HCT116 (cell line): Measurements from ENCODE around the gene COA7. TPM values are rescaled to one million over a fixed set of nuclear protein-coding genes. Genes with fewer than 3 reads are reported as not detected.

Experiments used
- ATAC-seq: fragments of 200-7000 bp; cut with Tn5 transposase; 2 replicates; pipeline ENCODE4 v1.9.1; 2020; ENCODE audit warnings: mild to moderate bottlenecking, moderate library complexity
- BruUV-seq: library from RNA; stranded (reverse); fragments of 400-500 nt; replicated peaks from 2 replicates; lab custom pipeline; 2021; lab: Mats Ljungman, UMichigan
- CTCF ChIA-PET: fragments of 300-600 bp; sonication (Branson Sonifier 250); formaldehyde crosslinking; loops from one replicate; lab custom pipeline; 2021; ENCODE audit warnings: antibody characterized with exemption; lab: Charles Lee
- POLR2A ChIA-PET: fragments of 300-600, 350-600 bp; sonication (Branson Sonifier 250); formaldehyde crosslinking; loops from one replicate; lab custom pipeline; 2021; ENCODE audit warnings: antibody characterized with exemption; lab: Charles Lee
- RAD21 ChIA-PET, 2 experiments: fragments of 300-600 bp; sonication (Branson Sonifier 250); formaldehyde crosslinking; loops; one replicate each; lab custom pipeline; 2023; ENCODE audit warnings: low total read pairs in 2 of 2; ENCODE audit not compliant: uncharacterized antibody in 2 of 2, unreplicated experiment in 2 of 2, low non-redundant PET in 1 of 2; lab: Charles Lee
- DNase-seq: peaks from one replicate; pipeline ENCODE4 v3.0.0-alpha.2; 2010; ENCODE audit warnings: low read depth, low spot score
- H2AFZ ChIP-seq: fragments of 200-600 bp; shearing (Covaris generic), sonication (generic); 2 replicates; pipeline ENCODE4 v1.6.1; 2017; ENCODE audit warnings: low read depth, mixed run types, mixed read lengths, antibody characterized with exemption, low read length; ENCODE audit not compliant: poor library complexity, severe bottlenecking
- H3K27ac ChIP-seq: 2 replicates; pipeline ENCODE4 v1.5.1; 2012; ENCODE audit warnings: low read depth, low read length
- H3K27me3 ChIP-seq: fragments of 200-600 bp; sonication (generic); 2 replicates; pipeline ENCODE4 v1.6.1; 2016; ENCODE audit warnings: mixed run types, low read length, mixed read lengths; ENCODE audit not compliant: insufficient read depth
- H3K36me3 ChIP-seq, 2 experiments: fragments of 200-500 bp in 1 of 2; fragments of 200-600 bp in 1 of 2; sonication (Bioruptor generic) in 1 of 2; sonication (generic) in 1 of 2; 2 replicates each; pipeline versions ENCODE4 v1.5.1 to v1.6.1; 2014 to 2016; ENCODE audit warnings: low read length in 2 of 2, inconsistent platforms in 1 of 2, mixed read lengths in 1 of 2, mixed run types in 1 of 2; ENCODE audit not compliant: insufficient read depth in 2 of 2, control insufficient read depth in 1 of 2
- H3K4me1 ChIP-seq, 2 experiments: fragments of 200-600 bp in 1 of 2; sonication (generic) in 1 of 2; 2 replicates each; pipeline versions ENCODE4 v1.5.1 to v1.6.1; 2012 to 2017; ENCODE audit warnings: low read length in 2 of 2, inconsistent platforms in 1 of 2, mild to moderate bottlenecking in 1 of 2, mixed read lengths in 1 of 2, mixed run types in 1 of 2, moderate library complexity in 1 of 2; ENCODE audit not compliant: insufficient read depth in 2 of 2, control insufficient read depth in 1 of 2
- H3K4me2 ChIP-seq: fragments of 200-600 bp; sonication (generic); 2 replicates; pipeline ENCODE4 v1.6.1; 2017; ENCODE audit warnings: mixed run types, low read length, mixed read lengths
- H3K4me3 ChIP-seq, 2 experiments: fragments of 200-600 bp in 1 of 2; sonication (generic) in 1 of 2; replicated peaks in 1 of 2; 2 replicates each; pipeline ENCODE4 v1.5.1; 2011 to 2016; ENCODE audit warnings: low read length in 2 of 2, control low read depth in 1 of 2, low read depth in 1 of 2, mild to moderate bottlenecking in 1 of 2, mixed read lengths in 1 of 2, mixed run types in 1 of 2
- H3K79me2 ChIP-seq: fragments of 200-600 bp; sonication (generic); 2 replicates; pipeline ENCODE4 v1.6.1; 2017; ENCODE audit warnings: mild to moderate bottlenecking, mixed run types, low read length, moderate library complexity, mixed read lengths; ENCODE audit not compliant: insufficient read depth
- H3K9ac ChIP-seq: fragments of 200-600 bp; sonication (generic); 2 replicates; pipeline ENCODE4 v1.6.1; 2016; ENCODE audit warnings: low read length, mixed read lengths
- H3K9me2 ChIP-seq: fragments of 200-600 bp; sonication (generic), shearing (Covaris generic); 2 replicates; pipeline ENCODE4 v1.6.1; 2017; ENCODE audit warnings: mixed run types, mild to moderate bottlenecking, moderate library complexity; ENCODE audit not compliant: insufficient read depth
- H3K9me3 ChIP-seq, 2 experiments: fragments of 200-500 bp in 1 of 2; fragments of 200-600 bp in 1 of 2; sonication (Bioruptor generic) in 1 of 2; sonication (generic) in 1 of 2; 2 replicates each; pipeline ENCODE4 v1.6.1; 2014 to 2017; ENCODE audit warnings: low read length in 2 of 2, mixed read lengths in 2 of 2, inconsistent platforms in 1 of 2, low read depth in 1 of 2, mild to moderate bottlenecking in 1 of 2, mixed run types in 1 of 2, moderate library complexity in 1 of 2; ENCODE audit not compliant: control insufficient read depth in 1 of 2, insufficient read depth in 1 of 2
- H4K20me1 ChIP-seq: fragments of 200-600 bp; sonication (generic), shearing (Covaris generic); 2 replicates; pipeline ENCODE4 v1.6.1; 2017; ENCODE audit warnings: mixed run types, mild to moderate bottlenecking, moderate library complexity; ENCODE audit not compliant: insufficient read depth
- CBX3 ChIP-seq: IDR thresholded peaks from 2 replicates; pipeline ENCODE4 v1.6.1; 2012; ENCODE audit warnings: low read depth
- CTCF ChIP-seq, 3 experiments: fragments of 200-600 bp in 1 of 3; sonication (generic) in 1 of 3; IDR thresholded peaks in 2 of 3; conservative IDR thresholded peaks in 1 of 3; 2 replicates each; pipeline ENCODE4 v1.5.1; 2012 to 2017; ENCODE audit warnings: low read depth in 2 of 3, low read length in 2 of 3, antibody characterized with exemption in 1 of 3, borderline replicate concordance in 1 of 3, control low read depth in 1 of 3, mild to moderate bottlenecking in 1 of 3, mixed read lengths in 1 of 3, mixed run types in 1 of 3, moderate library complexity in 1 of 3; ENCODE audit not compliant: insufficient read depth in 1 of 3
- POLR2A ChIP-seq: IDR thresholded peaks from 2 replicates; pipeline ENCODE4 v1.7.0; 2011; ENCODE audit warnings: borderline replicate concordance; ENCODE audit not compliant: insufficient read depth, insufficient read length; ENCODE audit errors: extremely low read depth
- SRF ChIP-seq: IDR thresholded peaks from 2 replicates; pipeline ENCODE4 v1.6.1; 2012; ENCODE audit warnings: low read depth
- TCF7L2 ChIP-seq: IDR thresholded peaks from 2 replicates; pipeline ENCODE4 v1.7.0; 2011; ENCODE audit warnings: borderline replicate concordance, inconsistent platforms; ENCODE audit not compliant: insufficient read depth, insufficient read length; ENCODE audit errors: extremely low read depth
- ZFX ChIP-seq: fragments of 450-650 bp; IDR thresholded peaks from 2 replicates; pipeline ENCODE4 v1.6.1; 2017
- ZNF274 ChIP-seq: fragments of 200-500 bp; sonication (Bioruptor generic); IDR thresholded peaks from 2 replicates; pipeline ENCODE4 v1.6.1; 2014; ENCODE audit warnings: mild to moderate bottlenecking, low read depth, low read length, inconsistent platforms
- intact Hi-C: fragments of 100-400 bp; cut with micrococcal nuclease; formaldehyde crosslinking; loops from 2 replicates; pipeline ENCODE4 v1.10.0; 2022
- total RNA-seq: library from RNA; stranded (reverse); gene quantifications from one replicate; pipeline ENCODE4 v1.2.1, GENCODE V29; 2021; ENCODE audit not compliant: unreplicated experiment
- TF ChIP-seq, protein P1 (sequence below): IDR thresholded peaks from 2 replicates; pipeline ENCODE4 v1.6.1; 2012

COA7 gene
- total RNA-seq, 1 experiment from 2014 or later, result 43.6 TPM

- intact Hi-C loops, result loop anchor here (10.0 kb wide), 1 partner anchor 118 kb away; no protein-coding TSS in a partner anchor
- no peak overlapping the region for H2AFZ ChIP-seq
- H3K9me2 ChIP-seq, result no peaks in the 10 kb centered on the region
- ChIA-PET RAD21 (no interaction called here), CTCF (no interaction called here)
- no peaks in the 10 kb centered on the region for H3K9me3 ChIP-seq
- TF ChIP-seq TCF7L2 (no peak), POLR2A (no peak), ZNF274 (no peak), SRF (no peak), CBX3 (no peak), ZFX (no peak), CTCF (IDR thresholded peaks at IDR 0.05 in 2 of 3, conservative IDR thresholded peaks at IDR 0.05 in 1 of 3; ENCODE audit: borderline replicate concordance in 1 of 3, insufficient read depth in 1 of 3, low read depth in 2 of 3, low read length in 2 of 3) (no peak)
- TF ChIP-seq, protein P1, sequence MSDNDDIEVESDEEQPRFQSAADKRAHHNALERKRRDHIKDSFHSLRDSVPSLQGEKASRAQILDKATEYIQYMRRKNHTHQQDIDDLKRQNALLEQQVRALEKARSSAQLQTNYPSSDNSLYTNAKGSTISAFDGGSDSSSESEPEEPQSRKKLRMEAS, result no peak
- TF ChIP-seq, all 23 proteins: peak for 0
- 0 out of 2 replicates have a peak overlapping the region, but pooled peaks have one; percentile 6 for H3K4me2 ChIP-seq
- no peak for ATAC-seq
- peaks cover 8 to 32% of the 10 kb centered on the region in 2 experiments for H3K4me1 ChIP-seq
- no peaks in the 10 kb centered on the region for H3K27me3 ChIP-seq
- no peaks in the 10 kb centered on the region for H3K36me3 ChIP-seq
- H3K79me2 ChIP-seq, result no peaks in the 10 kb centered on the region
- POLR2A ChIA-PET, result no interaction called here
- no TSS peak for BruUV-seq
- H3K27ac ChIP-seq, result no peak overlapping the region
- DNase-seq, result no peak
- no peaks in the 10 kb centered on the region for H4K20me1 ChIP-seq
- no peak overlapping the region for H3K4me3 ChIP-seq
- H3K9ac ChIP-seq, result no peak overlapping the region
Measured at GRCh38 chr1:52706941-52707926, 9.1 kb upstream of the COA7 start.
